Lung (tissue), 12 donors: Measurements from ENCODE around the gene NTRK2. TPM values are rescaled to one million over a fixed set of nuclear protein-coding genes. Genes with fewer than 3 reads are reported as not detected.

Experiments used
- ATAC-seq: fragments of 200-7000 bp; cut with Tn5 transposase; one replicate; pipeline ENCODE4 v1.9.1; 2020; ENCODE audit warnings: moderate number of reproducible peaks; ENCODE audit not compliant: insufficient read depth, low FRiP score
- DNase-seq, 3 donors: peaks; one replicate each; pipeline ENCODE4 v3.0.0-alpha.2; 2013 to 2017
- H3K27ac ChIP-seq, 2 donors: one replicate each; pipeline ENCODE4 v1.5.1; 2013; ENCODE audit warnings: mild to moderate bottlenecking in 2 of 2, moderate library complexity in 2 of 2, control low read depth in 1 of 2, inconsistent platforms in 1 of 2, low read depth in 1 of 2, low read length in 1 of 2
- H3K27me3 ChIP-seq, 3 donors: one replicate each; pipeline ENCODE4 v1.5.1; 2013; ENCODE audit warnings: low read length in 2 of 3; ENCODE audit not compliant: control insufficient read depth in 3 of 3, insufficient read depth in 3 of 3
- H3K36me3 ChIP-seq, 4 donors: one replicate each; pipeline ENCODE4 v1.5.1; 2013; ENCODE audit warnings: low read length in 4 of 4, mild to moderate bottlenecking in 1 of 4, moderate library complexity in 1 of 4; ENCODE audit not compliant: control insufficient read depth in 4 of 4, insufficient read depth in 4 of 4
- H3K4me1 ChIP-seq, 5 donors: one replicate each; pipeline ENCODE4 v1.5.1; 2013; ENCODE audit warnings: low read length in 5 of 5, mild to moderate bottlenecking in 2 of 5, moderate library complexity in 1 of 5; ENCODE audit not compliant: control insufficient read depth in 5 of 5, insufficient read depth in 5 of 5
- H3K4me3 ChIP-seq: one replicate; pipeline ENCODE4 v1.5.1; 2013; ENCODE audit warnings: mild to moderate bottlenecking, control low read depth, moderate library complexity
- H3K9ac ChIP-seq, 2 donors: one replicate each; pipeline ENCODE4 v1.5.1; 2013; ENCODE audit warnings: low read length in 2 of 2, control low read depth in 1 of 2; ENCODE audit not compliant: insufficient read depth in 1 of 2
- H3K9me3 ChIP-seq, 4 donors: one replicate each; pipeline ENCODE4 v1.5.1; 2013; ENCODE audit warnings: low read length in 3 of 4, mild to moderate bottlenecking in 1 of 4, moderate library complexity in 1 of 4; ENCODE audit not compliant: control insufficient read depth in 4 of 4, insufficient read depth in 3 of 4
- WGBS, 2 donors: extraction: QIAGEN DNeasy Blood & Tissue Kit; methylation state at CpG; one replicate each; pipeline ENCODE4 v1.1.7; 2013; 5-methylcytosine and 5-hydroxymethylcytosine counted together
- polyA plus RNA-seq, 2 donors: library from polyadenylated mRNA; stranded (reverse); fragments of 200-250 nt; gene quantifications; one replicate each; pipeline ENCODE4 v1.2.1, GENCODE V29; 2013
- total RNA-seq, 2 donors: library from RNA; depleted of rRNA in 1 of 2; stranded (reverse); fragments of >200 nt in 1 of 2; gene quantifications; one replicate each; pipeline ENCODE4 v1.2.1, GENCODE V29; 2014 to 2021
- TF ChIP-seq, protein P1 (sequence below): IDR thresholded peaks from 2 replicates; pipeline ENCODE4 v1.5.1; 2012; ENCODE audit warnings: mild to moderate bottlenecking; ENCODE audit errors: control extremely low read depth, extremely low read depth
- donor health status: control.
- donor health status: control.
- donor health status: Bipolar disorder and iron deficiency.
- donor health status: healthy.
- donor health status: DM: yes; HTN: yes; CAD: no.

Gene NTRK2
- total and polyA plus RNA-seq, 4 donors = 0.33 to 14.4 (median 3.3) TPM

- no peak overlapping the region for H3K27ac ChIP-seq
- WGBS, 2 donors = 84 to 85% methylated on average over 3 of the region's 3 CpGs
- no peaks in the 10 kb centered on the region for H3K27me3 ChIP-seq
- peaks cover 0 to 3% (median 3%) of the 10 kb centered on the region in 5 donors for H3K4me1 ChIP-seq
- H3K9me3 ChIP-seq = no peaks in the 10 kb centered on the region
- no peak for ATAC-seq
- no peak overlapping the region for H3K9ac ChIP-seq
- TF ChIP-seq, protein P1, sequence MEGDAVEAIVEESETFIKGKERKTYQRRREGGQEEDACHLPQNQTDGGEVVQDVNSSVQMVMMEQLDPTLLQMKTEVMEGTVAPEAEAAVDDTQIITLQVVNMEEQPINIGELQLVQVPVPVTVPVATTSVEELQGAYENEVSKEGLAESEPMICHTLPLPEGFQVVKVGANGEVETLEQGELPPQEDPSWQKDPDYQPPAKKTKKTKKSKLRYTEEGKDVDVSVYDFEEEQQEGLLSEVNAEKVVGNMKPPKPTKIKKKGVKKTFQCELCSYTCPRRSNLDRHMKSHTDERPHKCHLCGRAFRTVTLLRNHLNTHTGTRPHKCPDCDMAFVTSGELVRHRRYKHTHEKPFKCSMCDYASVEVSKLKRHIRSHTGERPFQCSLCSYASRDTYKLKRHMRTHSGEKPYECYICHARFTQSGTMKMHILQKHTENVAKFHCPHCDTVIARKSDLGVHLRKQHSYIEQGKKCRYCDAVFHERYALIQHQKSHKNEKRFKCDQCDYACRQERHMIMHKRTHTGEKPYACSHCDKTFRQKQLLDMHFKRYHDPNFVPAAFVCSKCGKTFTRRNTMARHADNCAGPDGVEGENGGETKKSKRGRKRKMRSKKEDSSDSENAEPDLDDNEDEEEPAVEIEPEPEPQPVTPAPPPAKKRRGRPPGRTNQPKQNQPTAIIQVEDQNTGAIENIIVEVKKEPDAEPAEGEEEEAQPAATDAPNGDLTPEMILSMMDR = no peak
- H3K4me3 ChIP-seq = no peak overlapping the region
- DNase-seq = peak in 2 of 3 donors; percentile 29 to 36
- H3K36me3 ChIP-seq = no peaks in the 10 kb centered on the region
These were observed 197.7 kb downstream of the NTRK2 start for GRCh38 chr9:84867186-84867585.

DNA sequence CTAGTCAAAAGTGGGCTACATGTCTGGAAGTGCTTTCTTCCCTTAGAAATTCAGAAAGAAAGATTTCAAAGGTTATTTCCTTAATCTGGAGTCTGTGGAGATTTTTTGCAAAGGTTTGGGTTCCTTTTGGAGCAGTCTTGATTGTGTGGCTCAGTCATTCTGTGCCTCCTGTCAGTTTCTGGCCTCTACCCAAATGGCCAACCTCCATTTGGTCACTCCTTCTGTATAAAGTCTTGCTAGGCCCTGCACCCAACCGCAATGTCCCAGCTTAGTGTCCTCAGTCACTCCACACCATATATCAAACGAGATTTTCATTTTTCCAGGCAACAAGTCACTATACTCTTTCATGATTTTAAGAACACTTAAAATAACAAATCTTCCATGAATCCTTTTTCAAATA lies 199.6 kb downstream of the NTRK2 start:
- no peaks in the 10 kb centered on the region for H3K36me3 ChIP-seq
- no peak overlapping the region for H3K9ac ChIP-seq
- H3K27me3 ChIP-seq = no peaks in the 10 kb centered on the region
- WGBS, 2 donors = 90 to 96% methylated on average over 2 of the region's 2 CpGs
- no peak overlapping the region for H3K4me3 ChIP-seq
- no peaks in the 10 kb centered on the region for H3K9me3 ChIP-seq
- DNase-seq = no peak
- TF ChIP-seq, protein P1 = no peak
- H3K4me1 ChIP-seq = peaks cover 0 to 4% (median 3%) of the 10 kb centered on the region in 5 donors
- no peak overlapping the region for H3K27ac ChIP-seq
- no peak for ATAC-seq

- TF ChIP-seq, protein P1 = no peak
- Histone ChIP-seq H3K36me3 (no peaks in the 10 kb centered on the region), H3K4me3 (no peak overlapping the region), H3K27me3 (no peaks in the 10 kb centered on the region), H3K9ac (no peak overlapping the region), H3K4me1 (peaks cover 2 to 20% (median 5%) of the 10 kb centered on the region in 5 donors), H3K9me3 (no peaks in the 10 kb centered on the region), H3K27ac (no peak overlapping the region)
- DNase-seq (no peak), ATAC-seq (no peak)
- 82 to 90% methylated on average over 4 of the region's 4 CpGs for WGBS, 2 donors
These were observed 202.5 kb downstream of the NTRK2 start for GRCh38 chr9:84871983-84872382.

GRCh38 chr9:84874022-84874421 lies 204.5 kb downstream of the NTRK2 start:
- DNase-seq (no peak), ATAC-seq (no peak)
- Histone ChIP-seq H3K36me3 (no peaks in the 10 kb centered on the region), H3K4me3 (no peak overlapping the region), H3K9ac (no peak overlapping the region), H3K9me3 (no peaks in the 10 kb centered on the region), H3K27me3 (no peaks in the 10 kb centered on the region), H3K4me1 (peaks cover 0 to 25% (median 8%) of the 10 kb centered on the region in 5 donors), H3K27ac (no peak overlapping the region)
- TF ChIP-seq, protein P1 = no peak
- WGBS, 2 donors = 94 to 95% methylated on average over 4 of the region's 4 CpGs
